ENCODE measurements around the gene PHC1.

PHC1 gene

DNA sequence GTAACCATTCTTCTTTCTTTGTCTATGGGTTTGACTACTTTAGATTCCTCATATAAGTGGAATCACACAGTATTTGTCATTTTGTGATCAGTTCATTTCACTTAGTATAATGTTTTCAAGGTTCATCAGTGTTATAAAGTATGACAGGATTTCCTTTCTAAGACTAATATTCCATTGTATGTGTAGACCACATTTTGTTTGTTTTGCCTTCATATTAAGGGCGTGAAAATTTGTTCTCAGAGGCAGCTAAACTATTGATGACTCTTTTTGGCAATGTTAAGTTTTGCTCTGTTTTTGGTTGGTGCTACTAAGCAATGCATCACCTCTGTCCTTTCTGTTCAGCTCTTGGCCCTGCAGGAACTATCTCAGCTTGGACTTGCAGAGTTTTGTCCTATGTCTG is 73.4 kb downstream of the PHC1 start:
- Histone ChIP-seq H3K4me2 (ENCODE audit: low read length) (no peak overlapping the region), H3K36me3 (ENCODE audit: insufficient read depth, low read length) (no peaks in the 10 kb centered on the region), H3K4me1 (ENCODE audit: control insufficient read depth, insufficient read depth, low read length) (no peaks in the 10 kb centered on the region), H3K27me3 (ENCODE audit: control insufficient read depth, insufficient read depth, low read length) (no peaks in the 10 kb centered on the region), H3K9me3 (replicated peaks; ENCODE audit: low read length) (no peaks in the 10 kb centered on the region), H3K9ac (ENCODE audit: low read depth, low read length) (no peak overlapping the region), H3K4me3 (ENCODE audit: low read length) (no peak overlapping the region)

DNA sequence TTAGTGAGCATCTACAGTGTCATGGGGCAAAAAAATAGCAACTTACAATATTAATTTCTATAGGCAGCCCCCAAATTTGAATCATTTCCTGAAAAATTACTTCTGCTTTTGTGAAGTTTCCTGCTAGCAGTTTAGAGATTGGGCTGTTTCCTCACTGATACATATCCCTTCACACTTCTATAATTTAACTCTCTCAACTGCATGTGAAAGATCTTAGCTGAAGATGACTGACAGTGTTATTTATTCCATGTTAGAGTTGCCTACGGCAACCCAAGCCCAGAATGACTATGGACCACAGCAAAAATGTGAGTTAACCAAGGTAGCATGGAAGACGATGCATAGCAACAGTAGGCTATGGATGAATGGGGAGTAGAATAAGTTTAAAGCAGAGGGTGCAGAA is 75.1 kb downstream of the PHC1 start, which contains the start of gene KLRG1:
Gene KLRG1, plus strand, starts transcription at position 134 of the 400 bp plus-strand sequence. Its CDS starts 90 bp downstream, at position 224.
- Histone ChIP-seq H3K4me3 (ENCODE audit: low read length) (no peak within 1 kb of the TSS), H3K4me1 (ENCODE audit: control insufficient read depth, insufficient read depth, low read length) (no peaks in the 10 kb centered on the region), H3K27me3 (ENCODE audit: control insufficient read depth, insufficient read depth, low read length) (no peaks in the 10 kb centered on the region), H3K9me3 (replicated peaks; ENCODE audit: low read length) (no peaks in the 10 kb centered on the region), H3K4me2 (ENCODE audit: low read length) (no peak within 1 kb of the TSS), H3K36me3 (ENCODE audit: insufficient read depth, low read length) (no peaks in the 10 kb centered on the region), H3K9ac (ENCODE audit: low read depth, low read length) (no peak within 1 kb of the TSS)
